DMS 273 (cell line): Measurements from ENCODE around the gene C17orf100.
A peak's percentile ranks its signal among the peaks of the same experiment; 100 is the strongest.
"Not testable (repeated sequence)": the region's sequence is repeated elsewhere in the genome, so short reads cannot be mapped to it uniquely, and the experiment has no call there.

Experiments used
- DNase-seq: peaks from one replicate; lab custom pipeline; 2025; ENCODE audit not compliant: unreplicated experiment; lab: John Stamatoyannopoulos, UW

The C17orf100 gene

DNA sequence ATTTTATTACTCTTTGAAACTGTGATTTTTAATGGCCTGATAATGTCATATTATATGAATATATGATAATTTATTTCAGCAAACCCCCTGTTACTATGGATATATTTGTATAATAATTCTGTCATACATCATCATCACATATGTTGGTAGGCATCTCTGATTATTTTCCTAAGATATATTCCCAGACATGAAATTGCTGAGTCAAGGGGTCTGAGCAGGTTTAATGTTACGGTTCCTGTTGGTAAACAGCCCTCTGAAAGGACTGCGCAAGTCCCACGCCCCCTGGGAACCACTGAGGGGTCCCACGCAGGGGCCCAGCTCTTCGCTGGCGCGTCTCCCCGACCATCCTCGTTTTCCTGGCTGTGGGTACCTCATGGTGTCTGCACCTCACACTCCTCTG, 37.4 kb downstream of the C17orf100 start:
- DNase-seq = no peak

GRCh38 chr17:6690641-6691040, 39.1 kb downstream of the C17orf100 start:
- no peak for DNase-seq

- no peak for DNase-seq
These were observed 40.0 kb downstream of the C17orf100 start for GRCh38 chr17:6691546-6691945.

DNA sequence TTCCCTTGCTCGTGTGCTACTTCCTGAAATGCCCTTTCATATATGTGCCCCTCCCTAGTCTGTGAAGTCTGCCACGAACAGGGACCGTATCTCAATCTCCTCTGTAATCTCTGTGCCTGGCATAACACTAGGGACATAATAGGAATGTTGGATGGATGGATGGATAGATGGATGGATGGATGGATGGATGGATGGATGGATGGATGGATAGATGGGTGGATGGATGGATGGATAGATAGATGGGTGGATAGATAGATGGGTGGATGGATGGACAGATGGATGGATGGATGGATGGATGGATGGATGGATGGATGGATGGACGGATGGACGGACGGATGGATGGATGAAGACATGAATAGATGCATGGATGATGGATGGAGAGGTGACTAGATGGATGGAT, 40.4 kb downstream of the C17orf100 start:
- not testable (repeated sequence) for DNase-seq

DNA sequence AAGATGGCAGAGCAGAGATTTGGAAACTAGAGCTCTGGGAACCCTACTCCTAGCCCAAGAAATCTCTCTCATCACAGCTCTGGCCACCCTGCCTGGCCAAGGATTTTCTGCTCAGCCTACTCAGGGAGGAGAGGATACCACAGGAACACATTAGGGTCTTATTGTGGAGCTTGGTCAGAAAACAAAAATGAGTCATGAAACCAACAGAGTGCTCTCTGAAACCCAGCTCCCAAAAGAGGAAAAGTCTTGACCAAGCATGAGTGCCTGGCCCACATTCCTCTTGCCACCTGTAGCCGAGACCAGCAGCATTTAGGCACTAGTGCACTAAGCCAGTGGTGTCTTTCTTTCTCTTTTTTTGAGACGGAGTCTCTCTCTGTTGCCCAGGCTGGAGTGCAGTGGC, 43.5 kb downstream of the C17orf100 start:
- DNase-seq = no peak

- DNase-seq = no peak
These were observed 44.0 kb downstream of the C17orf100 start for GRCh38 chr17:6695565-6695964.

DNA sequence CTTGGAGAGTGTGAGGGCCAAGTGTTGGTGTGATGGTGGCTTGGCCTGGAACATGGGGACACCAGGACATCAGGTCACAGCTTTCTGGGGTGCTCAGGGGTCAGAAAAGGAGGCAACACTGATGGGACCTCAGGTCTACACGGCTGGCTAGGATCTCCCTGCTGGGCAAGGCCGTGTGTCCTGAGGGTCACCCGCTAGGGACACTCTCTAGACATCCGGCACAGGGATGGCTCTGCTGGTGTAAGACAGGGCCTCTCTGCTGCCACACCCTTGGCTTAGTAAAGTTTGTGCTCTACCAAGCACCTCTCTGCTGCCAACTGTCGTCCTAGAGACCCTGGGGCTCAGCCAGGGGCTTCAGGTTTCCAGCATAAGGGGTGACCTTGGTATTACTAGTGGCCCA, 45.3 kb downstream of the C17orf100 start:
- DNase-seq = no peak

DNA sequence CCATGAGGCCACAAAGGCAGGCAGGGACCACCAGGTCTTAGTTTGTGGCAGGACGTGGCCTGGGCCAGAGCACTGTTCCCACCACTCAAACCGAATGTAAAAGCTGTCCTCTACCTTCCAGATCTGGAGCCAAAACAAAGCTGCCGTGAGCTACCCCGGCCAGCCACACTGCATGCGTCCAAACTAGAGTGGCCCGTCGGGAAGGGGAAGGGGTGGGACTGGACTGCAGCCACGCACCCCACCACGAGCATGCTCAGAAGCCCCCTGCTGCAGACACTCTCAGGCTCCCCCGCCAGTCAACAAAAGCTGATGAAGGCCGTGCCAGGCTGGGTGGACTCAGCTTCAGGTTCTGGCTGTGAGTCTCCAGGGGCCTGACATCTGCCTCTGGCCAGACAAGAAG, 46.4 kb downstream of the C17orf100 start:
- DNase-seq = no peak

DNA sequence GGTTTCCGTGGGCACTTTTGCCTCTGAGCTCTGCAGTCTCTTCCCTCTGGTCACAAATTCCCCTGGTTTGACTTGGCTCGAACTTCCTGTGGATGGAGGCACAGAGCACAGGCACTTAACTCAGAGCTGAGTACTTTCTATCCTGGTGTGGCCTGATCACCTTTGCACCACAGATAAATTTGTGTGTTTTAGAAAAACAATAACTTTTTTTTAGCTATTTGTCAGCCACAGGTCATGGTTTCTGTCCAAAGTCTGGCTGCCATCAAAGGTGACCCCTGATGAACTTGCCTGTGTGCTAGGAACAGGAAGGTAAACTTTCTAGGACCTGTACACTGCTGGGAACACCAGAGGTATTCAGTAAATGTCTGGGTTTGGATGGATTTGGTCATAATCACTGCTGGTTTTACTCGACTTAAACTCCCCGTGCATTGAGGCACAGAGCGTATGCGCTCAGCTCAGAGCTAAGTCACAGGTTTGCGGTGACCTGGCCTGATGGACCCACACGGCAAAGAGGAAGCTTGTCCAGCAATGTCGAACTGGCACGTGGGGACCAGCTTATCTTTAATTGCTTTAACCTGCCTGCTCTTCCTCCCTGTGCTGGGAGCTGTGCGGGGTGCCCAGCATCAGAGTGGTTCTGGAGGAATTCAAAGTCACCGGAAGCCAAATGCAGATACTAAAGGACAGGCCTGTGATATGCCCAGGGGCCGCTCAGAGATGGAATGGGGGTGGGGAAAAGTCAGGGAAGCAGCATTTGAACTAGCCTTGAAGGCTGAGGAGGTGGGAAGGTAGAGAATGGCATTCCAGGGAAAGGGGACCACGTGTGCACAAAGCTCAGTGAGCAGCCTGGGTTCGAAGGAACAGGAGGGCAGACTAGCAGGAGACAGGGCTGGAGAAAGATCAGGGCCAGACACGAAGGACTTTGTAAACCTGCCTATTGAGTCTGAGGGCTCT, 48.7 kb downstream of the C17orf100 start:
- no peak for DNase-seq

DNA sequence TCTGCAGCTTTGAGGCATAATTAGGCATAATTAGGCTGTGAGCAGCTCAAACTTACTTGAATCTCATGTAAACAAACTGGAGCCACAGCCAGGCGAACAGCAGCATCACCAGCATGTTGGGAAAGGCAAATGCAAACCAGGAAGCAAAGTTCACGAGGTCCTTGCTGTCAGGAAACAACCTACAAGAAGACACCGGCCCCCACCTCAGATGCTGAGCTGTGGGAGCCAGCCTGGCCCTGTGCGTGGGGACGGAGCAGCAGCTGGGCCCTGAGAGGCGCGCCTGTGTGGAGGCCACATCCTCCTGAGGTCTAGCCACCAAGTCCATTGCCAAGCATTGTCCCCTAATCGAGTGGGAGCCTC, 49.4 kb downstream of the C17orf100 start:
- DNase-seq = no peak

DNA sequence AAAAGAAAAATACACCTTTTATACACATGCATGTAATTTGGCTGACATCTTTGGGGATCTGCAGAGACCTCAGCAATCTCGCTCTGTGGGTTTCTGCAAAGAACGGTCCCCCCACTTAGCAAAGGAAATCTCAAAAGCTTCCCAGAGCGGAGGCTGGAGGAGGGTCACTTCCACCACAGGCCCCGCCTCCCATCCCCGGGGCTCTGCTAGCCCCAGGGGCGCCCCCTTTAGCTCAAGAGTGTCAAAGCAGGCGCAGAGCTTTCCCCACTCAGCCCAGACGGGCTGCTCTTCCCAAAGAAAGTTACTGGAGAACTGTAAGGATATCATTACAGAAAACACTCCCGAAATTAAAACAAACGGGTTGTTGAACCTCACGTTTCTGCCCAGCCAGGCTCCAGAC, 50.2 kb downstream of the C17orf100 start:
- DNase-seq = peak; percentile 73

GRCh38 chr17:6702567-6703215, 51.1 kb downstream of the C17orf100 start:
- no peak for DNase-seq
